RKO (cell line): Measurements from ENCODE around the gene TSPAN3.
A peak's percentile ranks its signal among the peaks of the same experiment; 100 is the strongest.

Experiments
- DNase-seq: peaks from one replicate; pipeline ENCODE4 v3.0.0-alpha.2; 2016; ENCODE audit warnings: low spot score

The TSPAN3 gene

GRCh38 chr15:77084436-77084835 is 13.5 kb upstream of the TSPAN3 start:
- DNase-seq = no peak

- no peak for DNase-seq
Observed at GRCh38 chr15:77083381-77084160, 12.7 kb upstream of the TSPAN3 start.

GRCh38 chr15:77081971-77082370 is 11.1 kb upstream of the TSPAN3 start:
- DNase-seq = no peak

GRCh38 chr15:77076323-77076915 is 5.5 kb upstream of the TSPAN3 start:
- DNase-seq = no peak

DNA sequence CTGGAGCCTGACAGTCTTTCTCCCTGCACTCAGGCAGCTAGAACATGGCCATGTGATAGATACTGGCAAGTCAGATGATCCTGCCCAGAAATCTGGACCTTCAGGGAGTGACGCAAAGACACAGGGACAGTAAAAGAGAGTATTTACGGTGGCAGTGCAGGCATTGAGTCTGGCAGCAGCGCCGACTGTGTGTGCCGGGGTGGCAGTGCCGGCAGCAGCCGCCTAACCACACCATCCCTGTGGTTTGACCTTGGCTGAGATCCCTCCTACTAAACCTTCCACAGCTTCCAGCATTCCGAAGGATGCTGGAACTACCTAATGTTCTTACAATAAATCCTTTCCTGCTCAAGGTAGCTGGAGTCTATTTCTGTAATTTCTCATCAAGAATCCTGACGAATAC is 4.6 kb upstream of the TSPAN3 start:
- DNase-seq = no peak

- DNase-seq = no peak
Observed at GRCh38 chr15:77074350-77074749, 3.4 kb upstream of the TSPAN3 start.

DNA sequence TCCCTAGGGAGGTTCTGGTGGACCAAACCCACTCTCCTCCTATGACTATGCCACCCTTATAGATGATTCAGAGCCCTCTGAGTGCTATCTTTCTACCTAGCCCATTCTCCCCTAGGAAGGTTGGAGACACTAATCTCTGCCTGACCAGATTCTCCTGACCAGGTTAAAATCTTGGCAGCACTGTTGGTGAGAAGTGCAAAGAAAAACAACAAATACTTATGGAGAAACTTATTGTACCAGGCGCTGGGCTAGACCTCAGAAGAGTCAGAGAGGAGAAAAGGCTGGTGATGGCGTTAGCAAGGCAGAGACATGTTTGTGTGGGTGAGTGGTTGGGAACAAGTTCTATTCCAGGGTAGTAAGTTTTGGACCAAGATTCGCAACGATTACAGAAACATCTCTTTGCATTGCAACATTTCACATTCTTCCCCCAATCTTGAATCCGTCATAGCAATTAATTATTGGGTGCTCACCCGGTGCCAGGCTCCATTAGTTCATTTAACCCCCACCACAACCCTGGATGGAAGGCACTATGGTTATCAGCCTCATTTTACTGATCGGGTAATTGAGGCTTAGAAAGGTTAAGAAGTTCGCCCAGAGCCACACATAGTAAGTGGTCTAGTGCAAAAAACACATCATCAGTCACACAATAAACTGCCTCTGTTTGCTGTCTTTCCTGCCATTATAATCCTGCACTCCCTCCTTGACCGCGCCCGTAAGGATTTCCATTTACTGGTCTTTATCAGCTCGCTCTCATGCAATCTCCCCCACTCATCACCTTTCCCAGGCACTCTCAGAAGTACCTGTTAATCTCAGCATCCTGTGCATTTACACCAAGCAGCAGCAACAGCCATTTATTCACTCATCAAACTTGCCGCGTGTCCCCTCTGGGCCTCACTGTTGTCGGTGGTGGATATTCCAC is 655 bp upstream of the TSPAN3 start:
- DNase-seq = no peak

DNA sequence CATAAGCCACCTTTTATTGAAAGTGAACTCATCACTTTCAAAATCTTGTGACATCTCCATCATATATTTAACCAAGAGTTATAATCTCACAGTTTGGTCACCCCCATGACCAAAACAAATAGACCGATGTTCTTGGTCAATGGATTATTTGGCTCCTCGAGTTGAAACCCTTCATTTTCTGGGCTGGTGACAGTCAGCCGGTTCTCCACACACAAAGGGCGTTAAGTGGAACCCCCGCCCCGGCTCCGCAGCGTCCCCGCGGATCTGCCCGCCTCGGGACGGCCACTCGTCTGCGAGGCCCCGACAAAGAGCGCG is 772 bp downstream of the TSPAN3 start:
- DNase-seq = no peak

GRCh38 chr15:77069521-77070121 is 1.3 kb downstream of the TSPAN3 start:
- peak; percentile 60 for DNase-seq

DNA sequence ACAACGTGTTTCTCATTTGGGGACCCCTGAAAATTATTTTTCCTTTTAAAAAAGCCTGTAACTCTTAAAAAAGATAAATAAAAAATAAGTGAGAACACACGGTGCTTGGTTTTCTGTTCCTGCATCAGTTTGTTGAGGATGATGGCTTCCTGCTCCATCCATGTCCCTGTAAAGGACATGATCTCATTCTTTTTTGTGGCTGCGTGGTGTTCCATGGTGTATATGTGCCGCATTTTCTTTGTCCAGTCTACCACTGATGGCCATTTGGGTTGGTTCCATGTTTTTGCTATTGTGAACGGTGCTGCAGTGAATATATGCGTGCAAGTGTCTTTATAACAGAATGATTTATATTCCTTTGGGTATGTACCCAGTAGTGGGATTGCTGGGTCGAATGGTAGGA is 2.3 kb downstream of the TSPAN3 start:
- DNase-seq = no peak

GRCh38 chr15:77067691-77068367 is 3.1 kb downstream of the TSPAN3 start:
- DNase-seq = no peak

GRCh38 chr15:77066971-77067690 is 3.8 kb downstream of the TSPAN3 start:
- peak; percentile 18 for DNase-seq

GRCh38 chr15:77064539-77065308 is 6.2 kb downstream of the TSPAN3 start:
- DNase-seq = peak; percentile 96

DNA sequence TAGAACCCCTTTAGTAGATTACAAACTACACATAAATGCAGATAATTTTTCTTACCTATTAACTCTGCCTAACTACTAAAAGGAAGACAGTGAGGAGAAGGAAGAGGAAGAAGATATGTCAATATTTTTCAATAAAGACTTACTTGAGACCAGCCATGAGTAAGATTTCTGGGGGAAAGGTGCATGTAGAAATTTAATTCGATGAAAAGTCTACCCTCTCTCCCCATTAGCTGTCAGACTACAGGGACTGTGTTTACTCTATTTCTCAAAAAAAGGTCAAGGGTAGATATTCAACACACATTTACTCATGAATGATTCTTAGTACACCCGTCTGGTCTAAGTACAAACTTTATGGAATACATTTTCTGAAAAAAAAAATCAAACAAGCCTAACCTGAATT is 6.8 kb downstream of the TSPAN3 start:
- no peak for DNase-seq

DNA sequence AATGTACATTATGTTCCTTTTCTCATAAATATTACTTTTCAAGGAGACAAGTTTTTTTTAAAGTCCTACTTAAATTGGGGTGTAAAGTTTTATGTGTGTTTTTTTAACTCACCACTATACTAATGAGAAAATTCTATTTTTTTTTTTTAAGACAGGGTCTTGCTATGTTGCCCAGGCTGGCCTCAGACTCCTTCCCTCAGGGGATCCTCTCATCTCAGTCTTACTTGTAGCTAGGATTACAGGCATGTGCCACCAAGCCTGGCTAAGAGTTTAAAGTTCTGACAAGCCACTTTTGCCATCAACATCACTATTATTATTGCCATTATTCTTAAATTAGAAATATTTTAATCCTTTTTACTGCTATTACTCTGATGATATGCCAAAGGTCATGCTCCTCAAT is 7.7 kb downstream of the TSPAN3 start:
- no peak for DNase-seq

DNA sequence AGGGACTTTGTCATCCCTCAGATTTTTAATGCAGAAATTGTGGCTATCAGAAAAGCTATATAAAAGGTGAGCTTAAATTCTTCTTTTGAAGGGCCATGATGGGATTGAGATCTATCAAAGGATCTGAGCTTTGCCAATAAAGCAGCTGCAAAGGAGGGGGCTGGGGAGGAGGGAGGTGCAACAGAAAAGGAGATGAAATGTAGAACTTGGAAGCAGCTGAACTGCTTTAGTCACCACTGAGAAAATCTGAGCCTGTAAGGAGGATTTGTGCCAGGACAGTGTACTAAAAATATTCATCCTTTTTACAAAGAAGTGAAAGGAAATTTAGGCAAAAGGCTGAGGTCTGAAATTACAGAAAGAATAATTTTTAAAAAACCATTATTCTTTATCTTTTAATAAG is 10.4 kb downstream of the TSPAN3 start:
- DNase-seq = no peak

DNA sequence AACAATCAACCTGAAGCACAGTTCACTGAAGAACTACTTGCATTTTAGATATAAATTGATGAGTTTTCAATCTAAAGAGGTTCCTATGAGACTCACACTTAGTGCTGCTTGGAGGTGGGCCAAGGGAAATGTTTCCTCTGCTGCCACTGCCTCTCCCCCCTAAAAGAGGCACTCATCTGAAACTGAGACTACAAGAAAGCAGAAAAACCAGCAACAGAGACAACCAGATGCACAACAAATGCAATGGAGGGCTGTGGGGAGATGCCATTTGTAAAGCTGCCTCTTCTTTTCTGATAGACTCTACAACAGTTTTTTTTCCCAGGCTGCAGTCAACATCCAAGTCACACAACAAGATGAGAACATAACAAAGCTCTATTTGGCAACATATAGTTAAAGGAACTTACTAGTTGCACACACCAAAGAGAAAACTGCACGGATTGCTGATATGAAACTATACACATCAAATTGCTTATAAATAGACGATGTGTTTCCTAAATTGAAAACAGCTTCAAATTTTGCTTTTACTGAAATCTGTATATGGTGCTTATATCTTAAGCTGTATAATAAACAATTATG is 11.0 kb downstream of the TSPAN3 start:
- no peak for DNase-seq

GRCh38 chr15:77058468-77058867 is 12.4 kb downstream of the TSPAN3 start:
- DNase-seq = no peak

DNA sequence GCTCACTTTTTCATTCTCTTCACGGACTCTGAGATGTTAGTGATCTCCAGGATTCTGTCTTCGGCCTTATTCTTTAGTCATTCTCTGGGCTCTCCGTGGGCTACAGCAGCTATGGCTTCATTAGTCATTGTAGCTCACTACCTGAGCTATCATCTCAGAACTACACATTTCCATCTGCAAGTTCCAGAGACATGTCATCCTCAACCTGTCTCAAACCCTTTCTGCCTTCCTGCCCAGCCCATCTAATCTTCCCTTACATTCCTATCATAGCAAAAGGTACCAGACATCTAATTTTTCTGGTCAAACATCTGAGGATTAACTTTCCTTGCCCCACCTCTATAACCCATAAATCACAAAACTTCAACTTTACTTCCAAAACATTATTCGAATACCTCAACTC is 13.2 kb downstream of the TSPAN3 start:
- no peak for DNase-seq

- DNase-seq = no peak
Observed at GRCh38 chr15:77057072-77057471, 13.8 kb downstream of the TSPAN3 start.
